Fibroblast of peridontal ligament (primary cell): ENCODE data around the gene RRAD.
"Not testable (repeated sequence)": the region's sequence is repeated elsewhere in the genome, so short reads cannot be mapped to it uniquely, and the experiment has no call there.

ENCODE experiments used
- DNase-seq: peaks from one replicate; pipeline ENCODE4 v3.0.0-alpha.2; 2010; ENCODE audit errors: extremely low read depth

Gene RRAD

DNA sequence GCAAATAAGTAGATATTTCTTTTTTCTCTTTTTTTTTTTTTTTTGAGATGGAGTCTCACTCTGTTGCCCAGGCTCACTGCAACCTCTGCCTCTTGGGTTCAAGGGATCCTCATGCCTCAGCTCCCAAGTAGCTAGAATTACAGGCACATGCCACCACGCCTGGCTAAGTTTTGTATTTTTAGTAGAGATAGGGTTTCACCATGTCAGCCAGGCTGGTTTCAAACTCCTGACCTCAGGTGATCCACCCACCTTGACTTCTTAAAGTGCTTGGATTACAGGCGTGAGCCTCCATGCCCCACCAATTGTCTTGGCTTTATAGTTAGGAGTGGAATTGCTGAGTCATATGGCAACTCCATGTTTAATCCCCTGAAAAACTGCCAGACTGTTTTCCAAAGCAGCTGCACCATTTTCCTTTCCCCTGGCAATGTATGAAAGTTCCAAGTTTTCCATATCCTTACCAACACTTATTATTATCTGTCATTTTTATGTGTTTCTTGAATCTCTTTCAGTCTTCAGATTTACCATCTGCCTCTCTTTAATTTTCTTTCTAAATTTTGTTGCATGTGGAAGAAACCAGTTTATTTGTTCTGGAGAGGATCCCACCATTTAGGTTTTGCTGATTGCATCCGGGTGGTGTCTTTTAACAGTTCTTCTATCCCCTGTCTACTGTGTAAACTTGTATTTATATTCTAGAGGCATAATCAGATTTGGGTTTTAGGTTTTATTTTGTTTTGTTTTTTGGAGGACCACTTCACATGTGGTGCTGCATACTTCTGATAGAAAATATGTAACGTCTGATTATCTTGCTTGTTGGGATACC, 25.8 kb upstream of the RRAD start:
- DNase-seq = peak; percentile 31

DNA sequence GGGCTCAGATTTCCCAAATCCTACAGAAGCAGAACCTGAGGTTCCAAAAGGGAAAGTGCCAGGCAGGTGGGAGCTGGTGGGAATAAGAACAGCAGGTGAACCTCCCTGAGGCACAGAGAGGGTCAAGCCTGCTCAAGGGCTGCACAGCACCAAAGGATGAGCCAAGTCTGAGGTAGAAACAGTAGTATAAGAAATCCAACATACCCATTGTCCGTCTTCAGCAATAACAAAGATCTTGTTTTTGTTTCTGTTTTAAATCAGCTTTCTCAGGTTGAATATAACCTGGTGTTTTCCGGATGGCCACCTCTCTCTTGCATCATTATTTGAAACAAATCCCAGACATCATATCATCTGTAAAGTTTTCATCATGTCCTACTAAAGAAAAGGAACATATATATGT, 25.1 kb upstream of the RRAD start:
- no peak for DNase-seq

DNA sequence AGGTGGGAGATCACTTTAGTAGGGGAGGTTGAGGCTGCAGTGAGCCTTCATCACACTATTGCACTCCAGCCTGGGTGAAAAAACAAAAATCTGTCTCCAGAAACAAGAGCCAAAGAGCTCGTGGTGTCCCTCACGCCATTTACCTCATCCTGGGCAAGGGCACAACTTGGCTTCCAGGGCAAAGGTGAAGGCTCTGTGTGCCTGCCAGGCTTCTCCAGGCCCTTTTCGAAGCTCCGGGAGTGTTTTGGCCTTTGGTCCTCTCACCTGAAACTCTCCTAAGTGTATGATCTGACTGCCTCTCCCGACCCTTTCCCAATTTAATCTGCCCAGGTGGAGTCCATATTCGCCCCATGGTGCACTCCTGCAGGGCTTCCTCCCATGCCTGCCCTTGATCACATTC, 24.1 kb upstream of the RRAD start:
- DNase-seq = no peak

DNA sequence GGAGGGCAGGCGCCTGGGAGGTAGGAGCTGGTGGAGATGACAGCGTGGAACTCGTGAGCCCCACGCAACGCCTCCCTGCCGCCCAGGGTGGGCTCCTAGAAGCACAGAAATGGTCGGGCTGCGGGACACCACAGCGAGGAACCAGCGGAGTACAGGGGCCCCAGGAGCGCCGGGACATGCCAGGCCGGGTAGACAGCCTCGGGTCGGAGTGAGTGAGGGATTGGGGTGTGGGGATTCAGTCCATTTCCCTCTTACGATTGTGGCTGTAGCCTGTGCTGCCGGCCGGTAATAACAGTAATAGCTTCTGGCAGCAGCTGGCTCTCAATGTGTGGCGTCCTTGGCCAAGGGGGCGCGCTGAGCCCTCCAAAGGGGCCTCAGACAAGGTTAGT, 23.5 kb upstream of the RRAD start:
- DNase-seq = no peak

DNA sequence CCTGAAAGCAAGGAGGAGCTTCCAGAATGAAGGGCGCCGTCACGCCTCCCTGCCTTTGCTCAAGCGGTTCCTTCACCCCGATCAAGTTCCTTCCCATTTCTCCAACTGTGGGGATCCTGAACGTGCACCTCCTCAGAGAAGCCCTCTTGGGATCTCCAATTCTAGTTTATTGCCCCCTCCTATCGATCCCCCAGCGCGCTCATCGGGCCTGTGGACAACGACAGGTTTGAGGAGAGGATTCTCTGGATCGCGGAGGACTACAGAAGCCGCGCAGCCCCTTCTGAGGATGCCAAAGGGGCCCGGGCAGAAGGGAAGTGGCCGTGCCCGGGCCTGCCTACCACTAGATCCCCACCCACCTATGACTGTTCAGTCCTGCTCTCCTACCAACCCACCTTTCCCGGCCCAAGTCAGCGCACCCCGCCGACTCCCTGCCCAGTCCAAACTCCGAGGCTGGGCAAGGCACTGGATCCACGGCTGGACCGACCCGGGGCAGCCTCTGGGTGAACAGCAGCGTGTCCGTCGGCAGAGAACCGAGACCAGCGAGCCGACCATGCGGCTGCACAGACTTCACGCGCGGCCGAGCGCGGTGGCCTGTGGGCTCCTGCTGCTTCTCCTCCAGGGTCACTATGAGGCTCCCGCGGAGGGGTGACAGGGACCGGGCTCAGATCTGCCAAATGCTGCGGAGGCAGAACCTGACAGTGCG, 22.9 kb upstream of the RRAD start:
- peak; percentile 5 for DNase-seq

DNA sequence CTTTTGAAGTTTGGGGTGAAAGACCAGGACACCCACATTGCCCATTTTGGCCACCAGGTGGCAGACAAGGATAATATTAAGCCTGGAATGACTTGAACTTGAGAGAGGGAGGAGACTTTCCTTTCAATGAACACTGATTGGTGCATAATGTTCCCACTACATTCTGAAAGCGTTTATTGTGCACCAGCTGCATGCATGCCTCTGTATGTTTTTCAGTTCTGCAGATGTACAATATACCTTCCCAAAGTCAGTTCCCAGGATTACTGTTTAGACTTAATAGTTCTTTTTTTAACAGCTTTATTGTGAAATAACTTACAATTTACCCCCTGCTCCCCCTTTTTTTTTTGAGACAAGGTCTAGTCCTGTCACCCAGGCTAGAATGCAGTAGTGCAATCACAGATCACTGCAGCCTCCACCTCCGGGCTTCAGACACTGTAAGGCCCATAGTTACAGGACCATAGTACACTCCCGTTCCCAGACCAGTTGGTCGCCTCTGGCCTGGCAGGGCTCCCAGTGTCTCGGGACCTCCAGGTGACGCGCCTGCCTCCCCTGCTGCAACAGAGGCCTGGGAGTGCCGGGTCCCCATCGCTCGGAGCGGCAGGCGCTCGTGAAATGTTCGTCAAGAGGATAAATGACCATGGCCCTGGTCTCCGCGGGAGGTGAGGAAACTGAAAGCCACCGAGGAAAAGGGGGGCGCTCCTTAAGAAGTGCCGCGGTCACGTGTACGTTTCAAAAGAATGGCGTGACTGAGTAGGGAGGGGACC, 22.1 kb upstream of the RRAD start:
- peak; percentile 90 for DNase-seq

DNA sequence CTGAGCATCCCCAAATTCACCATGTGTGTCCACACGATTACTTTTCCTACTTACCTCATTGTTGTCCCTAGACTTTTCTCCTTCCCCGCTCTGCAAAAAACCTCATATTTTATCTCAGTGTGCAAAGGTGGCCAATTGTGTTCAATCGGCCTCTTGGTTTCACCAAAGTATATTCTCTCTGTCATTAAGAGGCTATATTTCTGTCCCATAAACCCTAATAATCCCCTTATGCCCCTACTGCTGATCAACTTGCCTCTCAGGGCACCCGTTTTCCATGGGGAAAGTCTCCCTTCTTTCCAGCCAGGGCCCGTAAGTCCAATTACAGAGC, 21.6 kb upstream of the RRAD start:
- DNase-seq = no peak

DNA sequence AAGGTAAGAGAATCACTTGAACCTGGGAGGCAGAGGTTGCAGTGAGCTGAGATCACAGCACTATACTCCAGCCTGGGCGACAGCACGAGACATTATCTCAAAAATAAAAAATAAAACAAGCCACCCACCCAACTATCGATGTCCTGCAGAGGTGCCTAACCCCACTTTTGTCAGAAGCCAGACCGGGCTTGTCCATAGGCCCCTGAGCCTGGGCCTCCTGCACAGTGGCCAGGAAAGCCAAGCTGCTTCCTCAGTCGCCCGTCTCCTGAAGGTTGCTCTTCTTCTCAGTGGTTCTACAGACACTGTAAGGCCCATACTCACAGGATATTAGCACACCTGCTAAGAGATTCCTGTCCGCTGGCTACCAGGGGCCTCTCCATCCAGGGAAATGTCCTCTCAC, 21.2 kb upstream of the RRAD start:
- no peak for DNase-seq

DNA sequence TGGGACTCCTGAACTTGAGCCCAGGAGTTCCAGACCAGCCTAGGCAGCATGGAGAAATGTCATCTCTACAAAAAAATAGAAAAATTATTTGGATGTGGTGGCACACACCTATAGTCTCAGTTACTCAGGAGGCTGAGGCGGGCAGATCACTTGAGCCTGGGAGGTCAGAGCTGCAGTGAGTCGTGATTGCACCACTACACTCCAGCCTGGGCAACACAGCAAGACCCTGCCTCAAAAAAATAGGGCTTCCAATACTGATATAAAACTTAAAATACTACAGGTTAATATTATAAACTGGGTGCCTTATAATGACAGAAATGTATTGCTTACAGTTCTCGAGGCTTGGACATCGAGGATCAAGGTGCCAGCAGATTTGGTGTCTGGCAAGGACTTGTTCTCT, 20.6 kb upstream of the RRAD start:
- no peak for DNase-seq

DNA sequence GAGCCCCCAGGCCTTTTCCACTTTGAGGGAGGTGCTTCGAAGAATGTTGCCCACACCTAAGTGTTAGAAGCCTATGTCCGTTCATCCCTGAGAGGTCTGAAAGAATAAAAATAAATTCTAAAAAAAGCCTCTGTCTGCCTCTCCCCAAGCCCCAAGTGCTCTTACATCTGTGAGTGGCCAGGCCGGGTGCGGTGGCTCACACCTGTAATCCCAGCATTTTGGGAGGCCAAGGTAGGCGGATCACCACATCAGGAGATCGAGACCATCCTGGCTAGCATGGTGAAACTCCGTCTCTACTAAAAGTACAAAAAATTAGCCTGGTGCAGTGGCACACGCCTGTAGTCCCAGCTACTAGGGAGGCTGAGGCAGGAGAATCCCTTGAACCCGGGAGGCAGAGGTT, 19.6 kb upstream of the RRAD start:
- DNase-seq = not testable (repeated sequence)

DNA sequence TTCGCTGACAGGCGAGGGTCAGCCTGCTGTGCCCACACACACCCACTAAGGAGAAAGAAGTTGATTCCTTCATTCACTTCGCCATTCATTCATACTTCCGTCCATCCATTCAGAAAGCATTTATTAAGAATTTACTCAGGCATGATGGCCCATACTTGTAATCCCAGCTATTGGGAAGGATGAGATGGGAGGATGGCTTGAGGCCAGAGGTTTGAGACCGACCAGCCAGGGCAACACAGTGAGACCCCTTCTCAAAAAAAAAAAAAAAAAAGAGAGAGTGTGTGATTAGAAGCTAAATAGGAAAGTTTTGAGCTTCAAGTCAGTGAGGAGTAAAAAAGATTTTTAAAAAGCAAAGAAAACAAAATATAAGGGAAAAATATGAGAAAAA, 18.7 kb upstream of the RRAD start:
- no peak for DNase-seq

DNA sequence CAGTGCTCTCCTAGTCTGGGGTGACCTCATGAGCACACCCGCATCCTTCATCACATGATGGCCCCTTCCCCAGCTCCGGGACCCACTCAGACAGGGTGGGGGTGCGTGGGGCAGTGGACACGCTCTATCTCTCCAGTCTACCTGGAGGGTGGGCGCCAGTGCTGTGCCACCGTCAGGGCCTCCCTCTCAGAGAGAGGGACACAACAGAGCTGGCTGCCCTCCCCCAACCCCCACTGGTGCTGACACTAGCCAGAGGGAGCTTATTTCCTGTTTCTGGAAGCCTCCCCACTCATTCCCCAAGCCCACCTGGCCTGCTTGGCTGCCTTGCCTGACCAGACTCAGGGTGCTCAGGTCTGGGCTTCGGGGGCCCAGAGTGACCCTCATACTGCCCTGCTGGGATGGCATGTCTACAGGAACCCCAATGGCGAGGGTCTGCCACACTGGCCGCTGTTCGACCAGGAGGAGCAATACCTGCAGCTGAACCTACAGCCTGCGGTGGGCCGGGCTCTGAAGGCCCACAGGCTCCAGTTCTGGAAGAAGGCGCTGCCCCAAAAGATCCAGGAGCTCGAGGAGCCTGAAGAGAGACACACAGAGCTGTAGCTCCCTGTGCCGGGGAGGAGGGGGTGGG, 18.2 kb upstream of the RRAD start:
- DNase-seq = no peak

DNA sequence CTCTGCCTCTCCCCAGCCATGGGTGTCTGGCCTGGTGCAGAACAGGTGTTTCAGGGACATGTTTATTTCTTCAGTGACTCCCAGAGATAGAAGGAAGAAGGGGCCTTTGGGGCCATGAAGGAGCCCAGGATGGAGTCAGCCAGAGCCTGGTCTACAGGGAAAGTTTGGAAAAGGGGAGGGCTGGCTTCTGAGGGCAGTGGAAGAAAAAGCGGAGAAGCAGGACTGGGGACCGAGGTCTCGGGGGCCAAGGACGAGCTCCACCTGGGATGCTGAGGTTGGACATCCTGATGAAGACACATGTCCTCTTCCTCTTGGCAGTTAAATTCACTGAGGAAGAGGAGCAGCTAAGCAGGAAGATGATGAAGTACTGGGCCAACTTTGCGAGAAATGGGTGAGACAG, 17.6 kb upstream of the RRAD start:
- no peak for DNase-seq

DNA sequence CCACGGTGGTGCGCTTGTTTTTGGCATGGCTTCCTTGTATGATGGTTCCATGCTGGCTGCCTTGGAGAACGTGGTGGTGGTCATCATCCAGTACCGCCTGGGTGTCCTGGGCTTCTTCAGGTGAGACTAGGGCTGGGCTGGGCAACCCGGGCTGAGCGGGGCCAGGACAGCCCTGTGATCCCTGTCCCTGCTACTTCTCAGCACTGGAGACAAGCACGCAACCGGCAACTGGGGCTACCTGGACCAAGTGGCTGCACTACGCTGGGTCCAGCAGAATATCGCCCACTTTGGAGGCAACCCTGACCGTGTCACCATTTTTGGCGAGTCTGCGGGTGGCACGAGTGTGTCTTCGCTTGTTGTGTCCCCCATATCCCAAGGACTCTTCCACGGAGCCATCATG, 14.9 kb upstream of the RRAD start:
- DNase-seq = no peak

DNA sequence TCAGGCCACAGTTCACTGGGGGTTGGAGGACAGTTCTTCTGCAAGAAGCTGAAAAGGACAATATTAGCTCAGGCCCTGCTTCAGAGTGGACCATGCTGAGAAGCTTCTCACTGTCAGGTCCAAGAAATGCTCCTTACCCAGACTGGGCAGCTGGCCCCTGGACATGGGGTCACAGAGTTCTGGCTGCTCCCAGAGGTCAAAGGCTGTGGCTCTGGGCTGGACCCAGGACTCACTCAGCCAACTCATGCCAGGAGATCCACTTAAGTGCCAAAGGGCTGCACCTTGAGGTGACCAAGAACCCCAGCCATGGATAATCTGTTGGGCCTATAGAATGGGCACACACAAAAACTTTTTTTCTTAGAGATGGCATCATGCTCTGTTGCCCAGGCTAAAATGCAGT, 14.0 kb upstream of the RRAD start:
- DNase-seq = no peak

DNA sequence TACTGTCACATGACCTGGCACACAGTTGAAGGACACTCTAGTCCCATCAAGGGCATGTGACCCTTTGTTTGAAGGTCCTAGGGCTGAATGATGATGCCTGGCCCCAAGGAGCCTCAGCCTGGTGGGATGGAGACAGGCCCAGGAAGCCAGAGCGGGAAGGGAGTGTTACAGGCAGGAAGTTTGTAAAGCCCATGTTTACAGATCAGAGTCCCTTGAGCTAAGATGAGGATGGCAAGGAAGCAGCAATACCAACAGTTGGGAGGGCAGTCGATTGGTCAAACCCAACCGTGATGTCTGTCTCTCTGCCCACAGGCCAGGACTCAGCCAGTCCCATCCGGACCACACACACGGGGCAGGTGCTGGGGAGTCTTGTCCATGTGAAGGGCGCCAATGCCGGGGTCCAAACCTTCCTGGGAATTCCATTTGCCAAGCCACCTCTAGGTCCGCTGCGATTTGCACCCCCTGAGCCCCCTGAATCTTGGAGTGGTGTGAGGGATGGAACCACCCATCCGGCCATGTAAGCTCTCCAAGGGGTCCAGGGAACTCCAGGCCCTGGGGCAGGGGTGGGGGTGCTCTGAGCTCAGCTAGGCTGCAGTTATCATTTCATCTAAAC, 12.5 kb upstream of the RRAD start:
- DNase-seq = no peak

DNA sequence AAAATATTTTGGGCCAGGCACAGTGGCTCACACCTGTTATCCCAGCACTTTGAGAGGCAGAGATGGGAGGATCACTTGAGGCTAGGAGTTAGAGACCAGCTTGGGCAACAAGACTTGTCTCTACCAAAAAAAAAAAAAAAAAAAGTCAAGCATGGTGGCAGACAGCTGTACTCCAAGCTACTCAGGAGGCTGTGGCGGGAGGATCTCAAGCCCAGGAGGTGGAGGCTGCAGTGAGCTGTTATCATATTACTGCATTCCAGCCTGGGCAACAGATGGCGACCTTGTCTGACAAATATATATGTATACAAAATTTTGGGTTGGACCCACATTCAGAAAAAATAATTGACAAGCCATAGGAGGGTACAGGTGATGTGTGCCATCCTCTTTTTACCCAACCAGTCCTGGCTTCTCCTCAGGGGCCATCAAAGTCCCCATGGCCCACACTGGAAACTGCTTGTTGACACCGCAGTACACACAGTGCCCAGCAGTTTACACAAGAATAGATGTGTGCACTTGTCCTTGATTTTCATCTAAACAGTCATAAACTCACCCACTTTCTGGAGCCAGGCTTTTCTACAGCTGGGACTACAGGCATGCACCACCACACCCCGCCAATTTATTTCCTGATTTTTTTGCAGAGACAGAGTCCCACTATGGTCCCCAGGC, 11.7 kb upstream of the RRAD start:
- no peak for DNase-seq

DNA sequence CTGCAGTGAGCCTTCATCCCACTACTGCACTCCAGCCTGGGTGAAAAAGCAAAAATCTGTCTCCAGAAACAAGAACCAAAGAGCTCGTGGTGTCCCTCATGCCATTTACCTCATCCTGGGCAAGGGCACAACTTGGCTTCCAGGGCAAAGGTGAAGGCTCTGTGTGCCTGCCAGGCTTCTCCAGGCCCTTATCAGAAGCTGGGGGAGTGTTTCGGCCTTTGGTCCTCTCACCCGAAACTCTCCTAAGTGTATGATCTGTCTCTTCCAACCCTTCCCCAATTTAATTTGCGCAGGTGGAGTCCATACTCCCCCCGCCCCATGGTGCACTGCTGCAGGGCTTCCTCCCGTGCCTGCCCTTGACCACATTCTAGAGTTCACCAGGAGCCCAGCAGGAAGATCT, 11.1 kb upstream of the RRAD start:
- no peak for DNase-seq

DNA sequence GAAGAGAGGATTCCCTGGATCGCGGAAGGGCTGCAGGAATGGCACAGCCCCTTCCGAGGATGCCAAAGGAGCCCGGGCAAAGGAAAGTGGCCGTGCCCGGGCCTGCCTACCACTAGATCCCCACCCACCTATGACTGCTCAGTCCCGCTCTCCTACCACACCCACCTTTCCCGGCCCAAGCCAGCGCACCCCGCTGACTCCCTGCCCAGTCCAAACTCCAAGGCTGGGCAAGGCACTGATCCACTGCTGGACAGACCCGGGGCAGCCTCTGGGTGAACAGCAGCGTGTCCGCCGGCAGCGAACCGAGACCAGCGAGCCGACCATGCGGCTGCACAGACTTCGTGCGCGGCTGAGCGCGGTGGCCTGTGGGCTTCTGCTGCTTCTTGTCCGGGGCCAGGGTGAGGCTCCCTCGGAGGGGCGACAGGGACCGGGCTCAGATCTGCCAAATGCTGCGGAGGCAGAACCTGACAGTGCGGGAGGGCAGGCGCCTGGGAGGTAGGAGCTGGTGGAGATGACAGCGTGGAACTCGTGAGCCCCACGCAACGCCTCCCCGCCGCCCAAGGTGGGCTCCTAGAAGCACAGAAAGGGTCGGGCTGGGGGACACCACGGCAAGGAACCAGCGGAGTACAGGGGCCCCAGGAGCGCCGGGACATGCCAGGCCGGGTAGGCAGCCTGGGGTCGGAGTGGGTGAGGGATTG, 10.1 kb upstream of the RRAD start, which contains the start of gene CES2:
Gene CES2, plus strand, starts transcription at position 203 of the 698 bp plus-strand sequence. Its CDS starts 120 bp downstream, at position 323.
- DNase-seq = peak; percentile 38

DNA sequence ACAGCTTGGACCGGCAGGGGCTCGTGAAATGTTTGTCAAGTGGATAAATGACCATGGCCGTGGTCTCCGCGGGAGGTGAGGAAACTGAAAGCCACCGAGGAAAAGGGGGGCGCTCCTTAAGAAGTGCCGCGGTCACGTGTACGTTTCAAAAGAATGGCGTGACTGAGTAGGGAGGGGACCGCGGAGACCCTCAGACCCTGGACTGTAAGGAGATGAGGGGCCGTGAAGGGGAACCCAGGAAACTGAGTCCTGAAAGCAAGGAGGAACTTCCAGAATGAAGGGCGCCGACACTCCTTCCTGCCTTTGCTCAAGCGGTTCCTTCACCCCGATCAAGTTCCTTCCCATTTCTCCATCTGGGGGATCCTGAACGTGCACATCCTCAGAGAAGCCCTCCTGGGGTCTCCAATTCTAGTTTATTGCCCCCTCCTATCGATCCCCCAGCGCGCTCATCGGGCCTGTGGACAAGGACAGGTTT, 9.5 kb upstream of the RRAD start:
- peak; percentile 8 for DNase-seq
